Stimulated activated CD4-positive, alpha-beta T cell treated with anti-CD3 and anti-CD28 coated beads, TNF-alpha, amount 100 ng/mL, for 48 hours (primary cell): ENCODE results near the gene RPH3AL.
"Not testable (repeated sequence)": the region's sequence is repeated elsewhere in the genome, so short reads cannot be mapped to it uniquely, and the experiment has no call there.

Experiments
- DNase-seq, 3 donors: peaks; one replicate each; pipeline ENCODE4 v3.0.0-alpha.2; 2020; ENCODE audit warnings: low read depth in 3 of 3

RPH3AL gene

DNA sequence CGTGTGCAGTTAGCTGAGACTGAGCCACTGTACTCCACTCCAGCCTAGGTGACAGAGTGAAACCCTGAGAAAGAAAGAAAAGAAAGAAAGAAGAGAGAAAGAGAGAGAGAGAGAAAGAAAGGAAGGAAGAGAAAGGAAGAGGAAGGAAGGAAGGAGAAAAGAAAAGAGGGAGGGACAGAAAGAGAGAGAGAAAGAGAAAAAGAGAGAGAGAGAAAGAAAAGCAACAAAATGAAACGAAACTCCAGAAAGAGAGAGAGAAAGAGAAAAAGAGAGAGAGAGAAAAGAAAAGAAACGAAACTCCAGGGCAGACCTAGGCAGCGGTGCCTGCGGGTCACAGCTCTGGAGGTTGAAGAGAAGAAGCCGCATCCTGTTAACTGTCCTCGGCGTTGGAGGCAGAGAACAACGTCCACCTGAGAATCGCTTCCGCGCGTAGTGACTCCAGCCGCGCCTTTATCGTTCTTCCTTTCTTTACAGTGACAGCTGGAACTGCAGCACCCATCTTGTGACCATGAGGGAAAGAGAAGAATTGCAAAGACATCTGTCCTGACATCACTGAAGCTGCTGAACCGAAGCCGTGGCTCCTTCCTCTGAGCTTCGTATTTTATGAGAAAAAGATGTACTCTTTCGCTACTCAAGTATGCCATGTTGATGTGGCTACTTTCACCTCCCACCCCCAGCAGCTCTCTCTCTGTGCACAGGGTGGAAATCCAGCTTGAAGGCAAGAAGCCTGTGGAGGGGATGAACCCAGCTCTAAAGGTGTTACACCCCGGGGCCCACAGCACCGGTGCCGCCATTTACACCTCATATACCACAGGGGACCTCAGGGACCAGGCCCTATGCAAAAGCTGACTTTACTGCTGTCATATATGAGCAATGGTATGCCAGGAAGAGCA lies 114.3 kb downstream of the RPH3AL start:
- no peak for DNase-seq

DNA sequence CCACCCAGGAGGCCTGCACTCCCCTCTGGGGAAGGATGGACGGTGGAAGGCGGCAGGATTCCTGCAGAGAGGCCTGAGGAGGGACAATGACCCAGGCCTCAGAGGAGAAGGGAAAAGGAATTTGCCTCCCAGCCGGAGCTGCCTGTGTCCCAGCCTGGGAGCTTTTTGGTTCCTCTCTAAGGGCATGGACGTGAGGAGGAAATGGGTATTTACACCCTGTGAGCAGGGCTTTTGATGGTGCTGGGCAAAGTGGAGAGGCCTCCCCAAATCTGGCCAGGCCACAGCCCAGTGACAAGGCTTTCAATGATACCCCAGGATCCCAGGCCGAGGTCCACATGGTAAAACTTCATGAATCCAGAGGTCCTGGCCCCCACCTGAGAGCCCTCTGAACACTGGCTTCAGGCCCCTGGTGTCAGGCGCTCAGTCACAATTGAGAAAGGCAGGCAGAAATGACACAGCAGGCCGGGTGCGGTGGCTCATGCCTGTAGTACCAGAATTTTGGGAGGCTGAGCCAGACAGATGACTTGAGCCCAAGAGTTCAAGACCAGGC lies 115.1 kb downstream of the RPH3AL start:
- DNase-seq, result no peak

GRCh38 chr17:236641-237405 lies 115.8 kb downstream of the RPH3AL start:
- DNase-seq, result no peak

GRCh38 chr17:235831-236640 lies 116.6 kb downstream of the RPH3AL start:
- no peak for DNase-seq

DNA sequence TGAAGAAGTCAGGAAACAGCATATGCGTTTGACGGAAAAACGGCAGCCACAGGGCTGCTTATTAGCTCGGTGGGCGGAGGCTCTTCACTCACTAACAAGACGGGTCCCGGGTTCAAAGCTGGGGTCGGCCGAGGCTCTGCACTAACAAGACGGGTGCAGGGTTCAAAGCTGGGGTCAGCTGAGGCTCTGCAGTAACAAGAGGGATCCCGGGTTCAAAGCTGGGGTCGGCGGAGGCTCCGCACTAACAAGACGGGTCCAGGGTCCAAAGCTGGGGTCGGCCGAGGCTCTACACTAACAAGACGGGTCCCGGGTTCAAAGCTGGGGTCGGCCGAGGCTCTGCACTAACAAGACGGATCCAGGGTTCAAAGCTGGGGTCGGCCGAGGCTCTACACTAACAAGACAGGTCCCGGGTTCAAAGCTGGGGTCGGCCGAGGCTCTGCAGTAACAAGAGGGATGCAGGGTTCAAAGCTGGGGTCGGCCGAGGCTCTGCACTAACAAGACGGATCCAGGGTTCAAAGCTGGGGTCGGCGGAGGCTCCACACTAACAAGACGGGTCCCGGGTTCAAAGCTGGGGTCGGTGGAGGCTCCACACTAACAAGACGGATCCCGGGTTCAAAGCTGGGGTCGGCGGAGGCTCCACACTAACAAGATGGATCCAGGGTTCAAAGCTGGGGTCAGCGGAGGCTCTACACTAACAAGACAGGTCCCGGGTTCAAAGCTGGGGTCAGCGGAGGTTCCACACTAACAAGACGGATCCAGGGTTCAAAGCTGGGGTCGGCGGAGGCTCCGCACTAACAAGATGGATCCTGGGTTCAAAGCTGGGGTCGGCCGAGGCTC lies 117.4 kb downstream of the RPH3AL start:
- DNase-seq, result not testable (repeated sequence)

DNA sequence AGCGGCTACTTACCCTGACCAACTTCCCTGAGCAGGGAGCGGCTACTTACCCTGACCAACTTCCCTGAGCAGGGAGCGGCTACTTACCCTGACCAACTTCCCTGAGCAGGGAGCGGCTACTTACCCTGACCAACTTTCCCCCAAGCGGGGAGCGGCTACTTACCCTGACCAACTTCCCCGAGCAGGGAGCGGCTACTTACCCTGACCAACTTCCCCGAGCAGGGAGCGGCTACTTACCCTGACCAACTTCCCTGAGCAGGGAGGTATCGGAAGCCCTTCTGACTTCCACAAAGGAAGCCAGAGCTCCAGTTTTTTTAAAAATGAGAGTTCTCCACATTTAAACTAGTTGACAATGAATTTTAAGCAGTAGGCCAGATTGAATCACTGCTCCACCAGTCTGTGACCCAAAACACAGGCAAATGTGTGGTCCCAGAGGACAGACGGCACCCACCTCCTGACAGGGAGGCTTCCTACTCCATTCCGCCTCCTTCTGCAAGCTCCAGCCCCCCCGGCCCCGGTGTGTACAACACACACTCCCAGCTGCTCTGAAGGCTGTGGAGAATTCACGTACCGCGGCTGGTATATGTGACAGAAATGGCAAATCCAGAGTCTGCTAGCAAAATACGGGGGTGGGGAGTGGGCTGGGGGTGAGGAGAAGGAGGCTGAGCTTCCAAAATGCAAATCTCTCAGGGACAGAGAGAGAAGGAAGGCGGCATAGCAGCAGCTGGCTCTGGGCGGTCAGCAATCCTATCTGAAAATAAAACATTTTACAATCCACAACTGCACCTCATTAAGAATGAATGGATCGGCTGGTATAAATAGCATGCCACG lies 118.2 kb downstream of the RPH3AL start:
- DNase-seq, result not testable (repeated sequence)

GRCh38 chr17:233473-233941 lies 119.1 kb downstream of the RPH3AL start:
- no peak for DNase-seq

GRCh38 chr17:231966-232807 lies 120.4 kb downstream of the RPH3AL start:
- DNase-seq, result no peak

DNA sequence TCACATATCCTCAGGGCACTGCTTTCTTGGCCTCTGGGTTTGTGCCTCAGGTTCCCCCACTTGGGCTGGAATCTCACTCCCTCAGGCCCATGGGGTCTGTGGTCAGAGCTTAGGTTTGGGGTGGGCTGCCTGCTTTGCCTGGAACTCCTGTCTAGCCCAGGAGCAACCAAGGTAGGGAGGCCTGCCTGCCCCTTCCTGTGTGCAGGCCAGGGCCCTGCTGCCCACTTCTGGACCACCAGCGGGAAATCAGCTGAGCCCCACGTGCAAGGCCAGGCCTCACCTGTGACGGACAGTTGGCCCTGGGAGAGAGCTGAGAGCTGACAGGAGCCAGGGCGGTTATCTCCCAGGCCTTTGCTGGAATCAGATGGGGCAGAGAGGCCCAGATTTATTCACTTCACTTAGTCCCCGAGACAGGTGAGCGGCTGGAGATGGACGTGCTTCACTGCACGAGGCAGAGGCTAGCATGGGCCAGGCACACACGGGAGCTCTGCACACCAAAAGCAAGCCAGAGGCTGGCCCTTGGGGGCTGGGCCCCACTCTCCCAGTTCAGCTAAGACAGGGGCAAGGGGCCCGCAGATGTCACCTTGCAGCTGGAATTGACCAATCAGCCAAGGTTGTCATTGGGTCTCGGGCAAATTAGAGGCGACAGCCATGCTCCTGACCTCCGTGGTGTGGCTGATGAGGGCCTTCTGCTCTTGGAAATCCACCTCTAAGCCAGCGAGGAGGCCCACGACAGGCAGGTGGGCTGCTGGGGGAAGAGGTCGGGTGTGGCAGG lies 121.2 kb downstream of the RPH3AL start:
- no peak for DNase-seq

DNA sequence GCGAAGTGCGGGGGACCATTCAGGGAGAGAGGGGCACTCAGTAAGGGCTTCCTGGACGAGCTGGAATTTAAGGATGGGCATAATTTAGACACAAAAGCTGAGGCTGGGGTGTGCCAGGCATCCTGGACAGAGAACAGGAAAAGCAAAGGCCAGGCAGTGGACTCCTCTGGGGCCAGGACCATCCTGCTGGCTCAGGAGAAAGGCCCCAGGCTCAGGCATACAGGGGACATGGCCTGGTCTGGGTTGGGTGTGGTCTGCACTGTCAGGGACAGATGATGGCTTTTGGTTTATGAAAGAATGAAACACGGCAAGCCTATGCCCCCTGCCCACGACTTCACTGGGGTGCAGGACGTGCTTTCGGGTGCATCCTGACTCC lies 122.2 kb downstream of the RPH3AL start:
- DNase-seq, result no peak

- no peak for DNase-seq
Observed at GRCh38 chr17:229709-230394, 122.8 kb downstream of the RPH3AL start.

DNA sequence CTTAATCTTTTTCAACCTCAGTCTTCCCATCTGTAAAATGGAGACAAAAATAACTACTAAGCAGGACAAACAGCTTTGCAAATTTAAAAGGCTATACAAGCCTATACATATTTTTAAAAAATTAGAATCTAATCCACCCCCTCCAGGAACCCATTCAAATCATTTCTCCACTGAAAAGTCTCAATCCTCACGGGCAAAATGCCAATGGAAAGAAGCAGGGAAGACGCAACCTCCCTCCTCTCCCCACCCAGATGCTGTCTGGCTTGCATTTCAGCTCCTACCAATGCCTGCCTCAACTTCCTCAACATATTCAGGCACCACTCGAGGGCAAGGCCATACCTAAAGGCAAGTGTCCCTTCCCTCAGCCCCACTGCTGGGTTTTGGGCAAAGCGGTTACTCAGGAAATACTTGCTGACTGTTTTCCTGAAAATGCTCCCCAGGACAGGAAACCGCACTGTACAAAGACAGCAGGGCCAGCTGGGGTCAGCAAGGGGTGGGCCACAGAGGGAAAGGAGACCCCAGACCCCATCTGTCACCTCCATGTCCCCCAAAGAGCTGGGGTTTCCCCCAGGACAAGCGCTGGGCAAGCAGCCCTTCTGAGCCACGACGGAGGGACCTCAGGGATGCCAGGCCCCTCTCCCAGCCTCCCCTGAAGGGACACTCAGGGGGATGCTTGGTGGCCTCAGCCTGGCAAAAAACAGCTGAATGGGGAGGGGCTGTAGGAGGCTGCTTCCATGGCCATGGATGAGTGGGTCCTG lies 123.5 kb downstream of the RPH3AL start:
- DNase-seq, result no peak

DNA sequence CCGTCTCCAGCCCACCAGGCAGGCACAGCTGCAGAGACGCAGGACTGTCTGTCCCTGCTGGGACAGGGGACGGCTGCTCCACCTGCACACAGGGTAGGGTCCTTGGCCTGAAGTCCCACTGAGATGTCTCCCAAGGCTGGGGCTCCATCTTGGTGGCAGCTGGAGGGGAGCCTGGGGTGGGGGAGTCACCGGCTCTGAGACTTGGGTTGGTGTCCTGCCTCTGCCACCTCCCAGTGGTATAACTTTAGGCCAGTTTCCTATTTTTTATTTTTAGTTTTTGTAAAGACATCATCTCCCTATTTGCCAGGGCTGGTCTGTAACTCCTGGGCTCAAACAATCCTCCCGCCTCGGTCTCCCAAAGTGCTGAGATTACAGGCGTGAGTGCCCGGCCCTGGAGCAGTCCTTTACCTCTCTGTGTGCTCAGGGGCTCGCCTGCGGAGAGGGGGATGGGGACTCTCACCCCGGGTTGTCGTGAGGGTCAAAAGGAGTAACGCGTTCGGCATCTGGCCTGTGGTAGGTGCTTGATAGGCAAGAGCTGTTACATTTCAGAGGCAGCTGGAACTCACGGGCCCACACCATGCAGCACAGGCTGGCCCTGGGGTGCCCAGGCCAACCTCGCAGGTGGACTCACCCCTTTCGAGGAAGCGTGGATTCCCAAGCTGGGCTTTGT lies 124.5 kb downstream of the RPH3AL start:
- DNase-seq, result no peak

GRCh38 chr17:227078-227945 lies 125.3 kb downstream of the RPH3AL start:
- DNase-seq, result no peak
